ENCODE data around the gene ANKMY1.

DNA sequence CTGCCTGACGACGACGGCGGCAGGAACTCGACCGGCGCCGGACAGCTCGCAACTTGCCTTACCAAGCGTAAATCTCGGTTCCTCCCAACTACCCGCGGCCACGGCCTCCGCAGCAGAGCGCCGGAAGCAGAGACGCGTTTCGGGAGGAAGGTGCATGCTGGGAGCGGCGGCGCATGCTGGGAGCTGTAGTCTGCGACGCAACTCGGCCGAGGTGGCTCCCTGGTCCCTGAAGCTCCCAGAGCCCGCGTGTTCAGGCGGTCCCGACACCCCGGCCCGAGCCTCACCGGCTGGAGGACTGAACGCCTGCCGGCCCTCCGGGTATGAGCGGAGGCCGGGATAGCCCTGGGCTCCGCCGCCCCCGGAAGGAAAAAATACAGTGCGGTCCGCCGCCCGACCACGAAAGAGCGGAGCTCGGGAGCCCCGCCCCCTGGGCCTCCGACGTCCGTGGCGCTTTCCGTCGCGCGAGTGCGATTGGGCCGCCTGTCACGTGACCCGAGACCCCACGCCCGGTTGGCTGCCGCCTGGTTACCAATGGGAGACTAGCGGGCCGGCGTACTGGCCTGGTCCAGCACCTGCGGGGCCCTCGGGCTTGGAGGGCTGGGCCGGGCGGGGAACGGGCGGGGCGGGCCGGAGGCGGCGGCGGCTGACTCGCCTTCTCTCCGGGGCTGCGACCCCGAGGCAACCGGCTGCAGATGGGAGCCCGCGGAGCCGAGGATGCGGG is 28.6 kb upstream of the ANKMY1 start, which contains the start of gene CAPN10:
- TF ChIP-seq, protein P1, sequence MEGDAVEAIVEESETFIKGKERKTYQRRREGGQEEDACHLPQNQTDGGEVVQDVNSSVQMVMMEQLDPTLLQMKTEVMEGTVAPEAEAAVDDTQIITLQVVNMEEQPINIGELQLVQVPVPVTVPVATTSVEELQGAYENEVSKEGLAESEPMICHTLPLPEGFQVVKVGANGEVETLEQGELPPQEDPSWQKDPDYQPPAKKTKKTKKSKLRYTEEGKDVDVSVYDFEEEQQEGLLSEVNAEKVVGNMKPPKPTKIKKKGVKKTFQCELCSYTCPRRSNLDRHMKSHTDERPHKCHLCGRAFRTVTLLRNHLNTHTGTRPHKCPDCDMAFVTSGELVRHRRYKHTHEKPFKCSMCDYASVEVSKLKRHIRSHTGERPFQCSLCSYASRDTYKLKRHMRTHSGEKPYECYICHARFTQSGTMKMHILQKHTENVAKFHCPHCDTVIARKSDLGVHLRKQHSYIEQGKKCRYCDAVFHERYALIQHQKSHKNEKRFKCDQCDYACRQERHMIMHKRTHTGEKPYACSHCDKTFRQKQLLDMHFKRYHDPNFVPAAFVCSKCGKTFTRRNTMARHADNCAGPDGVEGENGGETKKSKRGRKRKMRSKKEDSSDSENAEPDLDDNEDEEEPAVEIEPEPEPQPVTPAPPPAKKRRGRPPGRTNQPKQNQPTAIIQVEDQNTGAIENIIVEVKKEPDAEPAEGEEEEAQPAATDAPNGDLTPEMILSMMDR (tag by site-specific recombination; IDR thresholded peaks at IDR 0.05): peak; percentile 14; the same call in 1 of the 2 replicates
- TF ChIP-seq, protein P2, sequence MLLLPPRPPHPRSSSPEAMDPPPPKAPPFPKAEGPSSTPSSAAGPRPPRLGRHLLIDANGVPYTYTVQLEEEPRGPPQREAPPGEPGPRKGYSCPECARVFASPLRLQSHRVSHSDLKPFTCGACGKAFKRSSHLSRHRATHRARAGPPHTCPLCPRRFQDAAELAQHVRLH (tag by site-specific recombination; IDR thresholded peaks at IDR 0.05): no peak

Measured in HEK293 (cell line).